Ovary (tissue), 3 donors: ENCODE data around the gene CACNA2D1.

Source experiments
- EP300 ChIP-seq: sonication (generic); formaldehyde crosslinking; IDR thresholded peaks from one replicate; pipeline ENCODE4 v1.6.1; 2017; ENCODE audit warnings: antibody characterized with exemption
- POLR2A ChIP-seq: fragments of 450-650 bp; IDR thresholded peaks from one replicate; pipeline ENCODE4 v1.6.1; 2017; ENCODE audit warnings: antibody characterized with exemption, mild to moderate bottlenecking, moderate library complexity
- TF ChIP-seq, protein P1 (sequence below), 3 donors: fragments of 450-650 bp in 2 of 3; fragments of 200-600 bp in 1 of 3; IDR thresholded peaks; one replicate each; pipeline versions ENCODE4 v1.5.1 to v1.8.0; 2016 to 2022; ENCODE audit warnings: antibody characterized with exemption in 3 of 3, mild to moderate bottlenecking in 1 of 3
- donor health status: DM: no; HTN: no; CAD: no.

- TF ChIP-seq, protein P1, sequence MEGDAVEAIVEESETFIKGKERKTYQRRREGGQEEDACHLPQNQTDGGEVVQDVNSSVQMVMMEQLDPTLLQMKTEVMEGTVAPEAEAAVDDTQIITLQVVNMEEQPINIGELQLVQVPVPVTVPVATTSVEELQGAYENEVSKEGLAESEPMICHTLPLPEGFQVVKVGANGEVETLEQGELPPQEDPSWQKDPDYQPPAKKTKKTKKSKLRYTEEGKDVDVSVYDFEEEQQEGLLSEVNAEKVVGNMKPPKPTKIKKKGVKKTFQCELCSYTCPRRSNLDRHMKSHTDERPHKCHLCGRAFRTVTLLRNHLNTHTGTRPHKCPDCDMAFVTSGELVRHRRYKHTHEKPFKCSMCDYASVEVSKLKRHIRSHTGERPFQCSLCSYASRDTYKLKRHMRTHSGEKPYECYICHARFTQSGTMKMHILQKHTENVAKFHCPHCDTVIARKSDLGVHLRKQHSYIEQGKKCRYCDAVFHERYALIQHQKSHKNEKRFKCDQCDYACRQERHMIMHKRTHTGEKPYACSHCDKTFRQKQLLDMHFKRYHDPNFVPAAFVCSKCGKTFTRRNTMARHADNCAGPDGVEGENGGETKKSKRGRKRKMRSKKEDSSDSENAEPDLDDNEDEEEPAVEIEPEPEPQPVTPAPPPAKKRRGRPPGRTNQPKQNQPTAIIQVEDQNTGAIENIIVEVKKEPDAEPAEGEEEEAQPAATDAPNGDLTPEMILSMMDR (IDR thresholded peaks at IDR 0.05) = no peak
- no peak for TF ChIP-seq POLR2A
- TF ChIP-seq EP300 = no peak
Measured at GRCh38 chr7:82323806-82324205, 119.8 kb downstream of the CACNA2D1 start.
